Prostate gland (tissue), 2 donors: ENCODE results near the gene ZNF532.

Experiments
- POLR2A ChIP-seq: fragments of 450-650 bp; IDR thresholded peaks from one replicate; pipeline ENCODE4 v1.6.1; 2016; ENCODE audit warnings: antibody characterized with exemption, mild to moderate bottlenecking
- TF ChIP-seq, protein P1 (sequence below), 4 experiments: fragments of 200-600 bp in 2 of 4; fragments of 450-650 bp in 2 of 4; sonication (generic) in 2 of 4; IDR thresholded peaks; 1 replicate in 3 of 4; 2 replicates in 1 of 4; pipeline ENCODE4 v1.5.1; 2016 to 2019; ENCODE audit warnings: antibody characterized with exemption in 4 of 4, mild to moderate bottlenecking in 2 of 4, moderate library complexity in 2 of 4

- TF ChIP-seq, protein P1, sequence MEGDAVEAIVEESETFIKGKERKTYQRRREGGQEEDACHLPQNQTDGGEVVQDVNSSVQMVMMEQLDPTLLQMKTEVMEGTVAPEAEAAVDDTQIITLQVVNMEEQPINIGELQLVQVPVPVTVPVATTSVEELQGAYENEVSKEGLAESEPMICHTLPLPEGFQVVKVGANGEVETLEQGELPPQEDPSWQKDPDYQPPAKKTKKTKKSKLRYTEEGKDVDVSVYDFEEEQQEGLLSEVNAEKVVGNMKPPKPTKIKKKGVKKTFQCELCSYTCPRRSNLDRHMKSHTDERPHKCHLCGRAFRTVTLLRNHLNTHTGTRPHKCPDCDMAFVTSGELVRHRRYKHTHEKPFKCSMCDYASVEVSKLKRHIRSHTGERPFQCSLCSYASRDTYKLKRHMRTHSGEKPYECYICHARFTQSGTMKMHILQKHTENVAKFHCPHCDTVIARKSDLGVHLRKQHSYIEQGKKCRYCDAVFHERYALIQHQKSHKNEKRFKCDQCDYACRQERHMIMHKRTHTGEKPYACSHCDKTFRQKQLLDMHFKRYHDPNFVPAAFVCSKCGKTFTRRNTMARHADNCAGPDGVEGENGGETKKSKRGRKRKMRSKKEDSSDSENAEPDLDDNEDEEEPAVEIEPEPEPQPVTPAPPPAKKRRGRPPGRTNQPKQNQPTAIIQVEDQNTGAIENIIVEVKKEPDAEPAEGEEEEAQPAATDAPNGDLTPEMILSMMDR (IDR thresholded peaks at IDR 0.05): no peak
- no peak for TF ChIP-seq POLR2A
Measured at GRCh38 chr18:58881477-58881876, 16.8 kb downstream of the ZNF532 start.
